Stomach (tissue), 4 donors: ENCODE measurements around the gene DCXR.

ENCODE experiments used
- POLR2A ChIP-seq, 4 donors: fragments of 450-650 bp; IDR thresholded peaks; one replicate each; pipeline ENCODE4 v1.6.1; 2016; ENCODE audit warnings: antibody characterized with exemption in 4 of 4, control low read depth in 2 of 4, mild to moderate bottlenecking in 1 of 4, moderate library complexity in 1 of 4
- POLR2AphosphoS5 ChIP-seq, 3 donors: sonication (generic); formaldehyde crosslinking; IDR thresholded peaks; one replicate each; pipeline ENCODE4 v1.6.1; 2016; ENCODE audit warnings: antibody characterized with exemption in 3 of 3
- TF ChIP-seq, protein P1 (sequence below), 7 experiments: fragments of 450-650 bp in 4 of 7; fragments of 200-600 bp in 3 of 7; sonication (generic) in 3 of 7; IDR thresholded peaks; one replicate each; pipeline ENCODE4 v1.5.1; 2016 to 2019; ENCODE audit warnings: antibody characterized with exemption in 7 of 7, control low read depth in 2 of 7, mild to moderate bottlenecking in 1 of 7

GRCh38 chr17:82022981-82023446 is 14.5 kb downstream of the DCXR start, which contains the start of gene LRRC45:
- TF ChIP-seq POLR2A (IDR thresholded peaks at IDR 0.05) (no peak), POLR2AphosphoS5 (IDR thresholded peaks at IDR 0.05) (peak in 1 of 3 donors; percentile 29)
- TF ChIP-seq, protein P1, sequence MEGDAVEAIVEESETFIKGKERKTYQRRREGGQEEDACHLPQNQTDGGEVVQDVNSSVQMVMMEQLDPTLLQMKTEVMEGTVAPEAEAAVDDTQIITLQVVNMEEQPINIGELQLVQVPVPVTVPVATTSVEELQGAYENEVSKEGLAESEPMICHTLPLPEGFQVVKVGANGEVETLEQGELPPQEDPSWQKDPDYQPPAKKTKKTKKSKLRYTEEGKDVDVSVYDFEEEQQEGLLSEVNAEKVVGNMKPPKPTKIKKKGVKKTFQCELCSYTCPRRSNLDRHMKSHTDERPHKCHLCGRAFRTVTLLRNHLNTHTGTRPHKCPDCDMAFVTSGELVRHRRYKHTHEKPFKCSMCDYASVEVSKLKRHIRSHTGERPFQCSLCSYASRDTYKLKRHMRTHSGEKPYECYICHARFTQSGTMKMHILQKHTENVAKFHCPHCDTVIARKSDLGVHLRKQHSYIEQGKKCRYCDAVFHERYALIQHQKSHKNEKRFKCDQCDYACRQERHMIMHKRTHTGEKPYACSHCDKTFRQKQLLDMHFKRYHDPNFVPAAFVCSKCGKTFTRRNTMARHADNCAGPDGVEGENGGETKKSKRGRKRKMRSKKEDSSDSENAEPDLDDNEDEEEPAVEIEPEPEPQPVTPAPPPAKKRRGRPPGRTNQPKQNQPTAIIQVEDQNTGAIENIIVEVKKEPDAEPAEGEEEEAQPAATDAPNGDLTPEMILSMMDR (IDR thresholded peaks at IDR 0.05), result no peak
